ENCODE results near the gene PODXL2. TPM values are rescaled to one million over a fixed set of nuclear protein-coding genes. Genes with fewer than 3 reads are reported as not detected.

The PODXL2 gene
- total RNA-seq, 2 donors from 2014 or later: 12.1 to 19.0 TPM

DNA sequence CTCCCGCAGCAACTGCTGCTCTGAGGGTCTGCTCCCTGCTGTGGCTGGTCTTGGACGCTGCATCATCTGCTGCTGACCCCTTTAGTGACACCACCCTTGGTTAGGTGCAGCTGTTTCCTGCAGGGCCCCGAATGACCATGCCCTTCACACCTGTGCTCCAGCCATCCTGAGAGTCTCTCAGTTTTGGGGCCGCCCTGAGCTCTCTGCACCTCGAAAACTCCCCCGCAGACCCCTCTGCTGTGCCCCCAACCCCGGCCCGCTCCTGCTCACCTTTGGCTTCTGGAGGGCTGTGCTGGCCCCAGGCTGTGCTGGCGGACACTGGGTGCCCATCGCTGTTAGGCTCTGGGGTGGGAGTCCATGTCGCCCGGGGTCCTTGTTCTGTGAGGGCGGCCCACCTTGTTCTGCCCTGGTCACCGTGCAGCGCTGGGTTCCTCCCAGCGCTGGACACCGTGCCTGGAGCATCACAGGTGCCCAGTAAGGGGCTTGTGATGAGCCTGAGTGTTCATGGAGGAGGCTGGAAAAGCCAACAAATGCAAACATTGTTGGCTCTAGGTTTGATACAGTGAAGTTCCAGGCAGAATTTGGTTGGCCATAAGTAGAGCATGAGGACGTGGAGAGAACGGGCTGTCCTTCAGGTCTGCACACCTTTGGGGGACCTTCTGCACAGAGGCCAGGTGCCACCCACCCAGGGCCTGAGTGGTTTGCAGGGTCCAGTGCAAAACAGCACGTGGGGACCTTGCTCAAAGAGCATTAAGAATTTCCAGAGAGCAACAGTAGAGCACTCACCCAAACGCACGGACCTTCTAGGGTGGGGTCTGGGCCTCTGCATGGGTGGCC, 56.1 kb downstream of the PODXL2 start:
- TF ChIP-seq, protein P1, sequence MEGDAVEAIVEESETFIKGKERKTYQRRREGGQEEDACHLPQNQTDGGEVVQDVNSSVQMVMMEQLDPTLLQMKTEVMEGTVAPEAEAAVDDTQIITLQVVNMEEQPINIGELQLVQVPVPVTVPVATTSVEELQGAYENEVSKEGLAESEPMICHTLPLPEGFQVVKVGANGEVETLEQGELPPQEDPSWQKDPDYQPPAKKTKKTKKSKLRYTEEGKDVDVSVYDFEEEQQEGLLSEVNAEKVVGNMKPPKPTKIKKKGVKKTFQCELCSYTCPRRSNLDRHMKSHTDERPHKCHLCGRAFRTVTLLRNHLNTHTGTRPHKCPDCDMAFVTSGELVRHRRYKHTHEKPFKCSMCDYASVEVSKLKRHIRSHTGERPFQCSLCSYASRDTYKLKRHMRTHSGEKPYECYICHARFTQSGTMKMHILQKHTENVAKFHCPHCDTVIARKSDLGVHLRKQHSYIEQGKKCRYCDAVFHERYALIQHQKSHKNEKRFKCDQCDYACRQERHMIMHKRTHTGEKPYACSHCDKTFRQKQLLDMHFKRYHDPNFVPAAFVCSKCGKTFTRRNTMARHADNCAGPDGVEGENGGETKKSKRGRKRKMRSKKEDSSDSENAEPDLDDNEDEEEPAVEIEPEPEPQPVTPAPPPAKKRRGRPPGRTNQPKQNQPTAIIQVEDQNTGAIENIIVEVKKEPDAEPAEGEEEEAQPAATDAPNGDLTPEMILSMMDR (IDR thresholded peaks at IDR 0.05): no peak
- no peak for DNase-seq
- intact Hi-C loops (cut with DNase I): no loop called here
- no peaks in the 10 kb centered on the region for H3K4me1 ChIP-seq
- H3K27me3 ChIP-seq: no peaks in the 10 kb centered on the region
- no peaks in the 10 kb centered on the region for H3K36me3 ChIP-seq
- H3K4me3 ChIP-seq: no peak overlapping the region
- H3K9me3 ChIP-seq: no peaks in the 10 kb centered on the region
- no peak overlapping the region for H3K27ac ChIP-seq
- H3K9ac ChIP-seq (ENCODE audit: low read depth in 2 of 2, low read length in 2 of 2): no peak overlapping the region

GRCh38 chr3:127685708-127686511, 56.9 kb downstream of the PODXL2 start:
- Histone ChIP-seq H3K9ac (ENCODE audit: low read depth in 2 of 2, low read length in 2 of 2) (no peak overlapping the region), H3K27ac (no peak overlapping the region), H3K4me1 (no peaks in the 10 kb centered on the region), H3K4me3 (no peak overlapping the region), H3K27me3 (no peaks in the 10 kb centered on the region), H3K36me3 (no peaks in the 10 kb centered on the region), H3K9me3 (no peaks in the 10 kb centered on the region)
- DNase-seq: no peak
- TF ChIP-seq, protein P1 (IDR thresholded peaks at IDR 0.05): no peak
- intact Hi-C loops (cut with DNase I): no loop called here

DNA sequence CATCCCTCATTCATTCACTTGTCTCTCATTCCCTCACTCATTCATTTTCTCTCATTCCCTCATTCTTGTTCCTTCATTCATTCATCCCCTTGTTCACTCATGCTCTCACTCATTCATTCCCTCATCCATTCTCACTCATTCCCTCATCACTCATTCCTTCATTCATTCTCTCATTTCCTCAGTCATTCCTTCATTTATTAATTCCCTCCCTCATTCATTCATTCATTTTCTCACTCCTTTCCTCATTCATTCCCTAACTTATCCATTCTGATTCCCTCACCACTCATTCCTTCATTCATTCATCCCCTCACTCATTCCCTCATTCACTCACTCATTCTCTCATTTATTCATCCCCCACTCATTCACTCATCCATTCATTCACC, 57.5 kb downstream of the PODXL2 start:
- no peak overlapping the region for H3K27ac ChIP-seq
- H3K4me3 ChIP-seq: no peak overlapping the region
- DNase-seq: no peak
- TF ChIP-seq, protein P1 (IDR thresholded peaks at IDR 0.05): no peak
- H3K9ac ChIP-seq (ENCODE audit: low read depth in 2 of 2, low read length in 2 of 2): no peak overlapping the region
- no peaks in the 10 kb centered on the region for H3K4me1 ChIP-seq
- H3K9me3 ChIP-seq: no peaks in the 10 kb centered on the region
- intact Hi-C loops (cut with DNase I): no loop called here
- no peaks in the 10 kb centered on the region for H3K27me3 ChIP-seq
- H3K36me3 ChIP-seq: no peaks in the 10 kb centered on the region

GRCh38 chr3:127687228-127687737, 58.3 kb downstream of the PODXL2 start:
- intact Hi-C loops (cut with DNase I): no loop called here
- no peaks in the 10 kb centered on the region for H3K27me3 ChIP-seq
- H3K9me3 ChIP-seq: no peaks in the 10 kb centered on the region
- no peaks in the 10 kb centered on the region for H3K36me3 ChIP-seq
- no peaks in the 10 kb centered on the region for H3K4me1 ChIP-seq
- H3K27ac ChIP-seq: no peak overlapping the region
- TF ChIP-seq, protein P1 (IDR thresholded peaks at IDR 0.05): no peak
- no peak for DNase-seq
- no peak overlapping the region for H3K9ac ChIP-seq (ENCODE audit: low read depth in 2 of 2, low read length in 2 of 2)
- no peak overlapping the region for H3K4me3 ChIP-seq

DNA sequence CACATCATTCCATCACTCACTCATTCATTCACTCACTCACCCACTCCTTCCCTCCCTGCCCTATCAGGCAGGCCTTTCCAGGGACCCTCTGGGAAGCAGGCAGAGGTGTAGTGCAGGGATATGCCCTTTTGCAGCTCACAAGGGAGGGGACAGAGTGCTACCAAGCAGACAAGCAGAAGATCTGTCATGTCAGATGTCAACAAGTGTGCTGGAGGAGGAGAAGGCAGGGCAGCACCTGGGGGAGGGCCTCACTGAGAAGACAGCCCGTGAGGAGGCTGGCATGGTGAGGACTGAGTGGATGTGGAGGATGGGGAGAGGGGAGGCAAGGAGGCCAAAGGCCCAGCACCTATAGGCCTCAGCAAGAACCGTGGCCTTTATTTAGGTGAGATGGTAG, 59.0 kb downstream of the PODXL2 start:
- Histone ChIP-seq H3K27me3 (no peaks in the 10 kb centered on the region), H3K4me3 (no peak overlapping the region), H3K9ac (ENCODE audit: low read depth in 2 of 2, low read length in 2 of 2) (no peak overlapping the region), H3K27ac (no peak overlapping the region), H3K36me3 (no peaks in the 10 kb centered on the region), H3K4me1 (no peaks in the 10 kb centered on the region), H3K9me3 (no peaks in the 10 kb centered on the region)
- no peak for DNase-seq
- TF ChIP-seq, protein P1 (IDR thresholded peaks at IDR 0.05): no peak
- intact Hi-C loops (cut with DNase I): no loop called here
